Measurements from ENCODE around the gene GBF1. TPM values are rescaled to one million over a fixed set of nuclear protein-coding genes. Genes with fewer than 3 reads are reported as not detected.

Gene GBF1
- total RNA-seq, 1 experiment from 2014 or later = 23.7 TPM

GRCh38 chr10:102219370-102219769 lies 26.0 kb upstream of the GBF1 start:
- H4K20me1 ChIP-seq (ENCODE audit: control insufficient read depth, insufficient read depth, insufficient read length) = no peaks in the 10 kb centered on the region
- DNase-seq = no peak
- H3K27me3 ChIP-seq (ENCODE audit: insufficient read depth, low read length) = no peaks in the 10 kb centered on the region
- no peaks in the 10 kb centered on the region for H3K4me1 Mint-ChIP-seq
- H2BK5ac ChIP-seq (ENCODE audit: insufficient read length, low read length) = no peak overlapping the region
- H3K14ac ChIP-seq (ENCODE audit: insufficient read depth, low read length) = no peak overlapping the region
- H2BK20ac ChIP-seq (ENCODE audit: low read depth, low read length, poor library complexity, severe bottlenecking) = no peak overlapping the region
- H4K91ac ChIP-seq (ENCODE audit: insufficient read length, low read depth, low read length) = no peak overlapping the region
- H3K4me1 ChIP-seq (ENCODE audit: insufficient read depth, low read length) = no peaks in the 10 kb centered on the region
- no peaks in the 10 kb centered on the region for H3K23me2 ChIP-seq (ENCODE audit: insufficient read length, low read depth, low read length, poor library complexity, severe bottlenecking)
- H3K56ac ChIP-seq (ENCODE audit: insufficient read length, low read depth, low read length) = no peak overlapping the region
- H2BK15ac ChIP-seq (ENCODE audit: low read depth, low read length) = no peak overlapping the region
- H3K4ac ChIP-seq (ENCODE audit: low read depth, low read length) = no peak overlapping the region
- no peak overlapping the region for H3K18ac ChIP-seq (ENCODE audit: insufficient read length, low read depth, low read length)
- TF ChIP-seq, protein P1, sequence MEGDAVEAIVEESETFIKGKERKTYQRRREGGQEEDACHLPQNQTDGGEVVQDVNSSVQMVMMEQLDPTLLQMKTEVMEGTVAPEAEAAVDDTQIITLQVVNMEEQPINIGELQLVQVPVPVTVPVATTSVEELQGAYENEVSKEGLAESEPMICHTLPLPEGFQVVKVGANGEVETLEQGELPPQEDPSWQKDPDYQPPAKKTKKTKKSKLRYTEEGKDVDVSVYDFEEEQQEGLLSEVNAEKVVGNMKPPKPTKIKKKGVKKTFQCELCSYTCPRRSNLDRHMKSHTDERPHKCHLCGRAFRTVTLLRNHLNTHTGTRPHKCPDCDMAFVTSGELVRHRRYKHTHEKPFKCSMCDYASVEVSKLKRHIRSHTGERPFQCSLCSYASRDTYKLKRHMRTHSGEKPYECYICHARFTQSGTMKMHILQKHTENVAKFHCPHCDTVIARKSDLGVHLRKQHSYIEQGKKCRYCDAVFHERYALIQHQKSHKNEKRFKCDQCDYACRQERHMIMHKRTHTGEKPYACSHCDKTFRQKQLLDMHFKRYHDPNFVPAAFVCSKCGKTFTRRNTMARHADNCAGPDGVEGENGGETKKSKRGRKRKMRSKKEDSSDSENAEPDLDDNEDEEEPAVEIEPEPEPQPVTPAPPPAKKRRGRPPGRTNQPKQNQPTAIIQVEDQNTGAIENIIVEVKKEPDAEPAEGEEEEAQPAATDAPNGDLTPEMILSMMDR (conservative IDR thresholded peaks at IDR 0.05) = no peak
- no peak overlapping the region for H3K23ac ChIP-seq (ENCODE audit: insufficient read length, low read depth, low read length)
- H3T11ph ChIP-seq (ENCODE audit: low read length) = no peak overlapping the region
- no peak overlapping the region for H2AFZ ChIP-seq (ENCODE audit: low read length)
- no peaks in the 10 kb centered on the region for H3K36me3 Mint-ChIP-seq (ENCODE audit: insufficient read depth in 1 of 3, low read depth in 3 of 3)
- no peaks in the 10 kb centered on the region for H3K79me1 ChIP-seq (ENCODE audit: insufficient read depth, low read depth, low read length, poor library complexity, severe bottlenecking)
- no peak overlapping the region for H3K9ac ChIP-seq (ENCODE audit: extremely low read depth, insufficient read length, low read length)
- no peak overlapping the region for H4K8ac ChIP-seq (replicated peaks; ENCODE audit: insufficient read length, low read depth, low read length)
- H3K4me2 ChIP-seq (ENCODE audit: insufficient read depth, insufficient read length, low read length) = no peak overlapping the region
- peaks cover 44% of the 10 kb centered on the region for H3K27me3 Mint-ChIP-seq (ENCODE audit: low read depth)
- H2BK12ac ChIP-seq (ENCODE audit: insufficient read length, low read depth, low read length) = no peak overlapping the region
- WGBS (ENCODE audit: extremely low coverage, insufficient read length, low lambda C conversion rate) = no CpG with 5 or more reads among the region's 5 CpGs
- H3K9me3 Mint-ChIP-seq = peaks cover 0 to 1% of the 10 kb centered on the region in 2 experiments; a peak in 1 of 5 replicates
- no peak overlapping the region for H2AK5ac ChIP-seq (ENCODE audit: insufficient read length, low read length)
- H3K4me3 Mint-ChIP-seq = no peak overlapping the region
- H4K5ac ChIP-seq (ENCODE audit: insufficient read length, low read depth, low read length) = no peak overlapping the region
- H3K9me3 ChIP-seq (ENCODE audit: control insufficient read depth, low read depth, low read length) = no peaks in the 10 kb centered on the region
- H3K27ac Mint-ChIP-seq = no peak overlapping the region
- no peaks in the 10 kb centered on the region for H3K79me2 ChIP-seq (ENCODE audit: insufficient read depth, low read length)
- H3K27ac ChIP-seq (ENCODE audit: insufficient read length, low read depth, low read length) = no peak overlapping the region
- H2BK120ac ChIP-seq (ENCODE audit: low read depth, low read length, poor library complexity, severe bottlenecking) = no peak overlapping the region
